Esophagus muscularis mucosa (tissue), 4 donors: ENCODE results near the gene CNOT3.

Source experiments
- EP300 ChIP-seq: sonication (generic); formaldehyde crosslinking; IDR thresholded peaks from one replicate; pipeline ENCODE4 v1.6.1; 2017; ENCODE audit warnings: antibody characterized with exemption
- POLR2AphosphoS5 ChIP-seq, 2 donors: sonication (generic); formaldehyde crosslinking; IDR thresholded peaks; one replicate each; pipeline ENCODE4 v1.6.1; 2017; ENCODE audit warnings: antibody characterized with exemption in 2 of 2
- TF ChIP-seq, protein P1 (sequence below), 3 experiments: fragments of 200-600 bp in 2 of 3; fragments of 450-650 bp in 1 of 3; sonication (generic) in 2 of 3; IDR thresholded peaks; one replicate each; pipeline ENCODE4 v1.5.1; 2017 to 2019; ENCODE audit warnings: antibody characterized with exemption in 3 of 3, mild to moderate bottlenecking in 2 of 3, moderate library complexity in 1 of 3

GRCh38 chr19:54158812-54159351 lies 21.3 kb downstream of the CNOT3 start:
- TF ChIP-seq, protein P1, sequence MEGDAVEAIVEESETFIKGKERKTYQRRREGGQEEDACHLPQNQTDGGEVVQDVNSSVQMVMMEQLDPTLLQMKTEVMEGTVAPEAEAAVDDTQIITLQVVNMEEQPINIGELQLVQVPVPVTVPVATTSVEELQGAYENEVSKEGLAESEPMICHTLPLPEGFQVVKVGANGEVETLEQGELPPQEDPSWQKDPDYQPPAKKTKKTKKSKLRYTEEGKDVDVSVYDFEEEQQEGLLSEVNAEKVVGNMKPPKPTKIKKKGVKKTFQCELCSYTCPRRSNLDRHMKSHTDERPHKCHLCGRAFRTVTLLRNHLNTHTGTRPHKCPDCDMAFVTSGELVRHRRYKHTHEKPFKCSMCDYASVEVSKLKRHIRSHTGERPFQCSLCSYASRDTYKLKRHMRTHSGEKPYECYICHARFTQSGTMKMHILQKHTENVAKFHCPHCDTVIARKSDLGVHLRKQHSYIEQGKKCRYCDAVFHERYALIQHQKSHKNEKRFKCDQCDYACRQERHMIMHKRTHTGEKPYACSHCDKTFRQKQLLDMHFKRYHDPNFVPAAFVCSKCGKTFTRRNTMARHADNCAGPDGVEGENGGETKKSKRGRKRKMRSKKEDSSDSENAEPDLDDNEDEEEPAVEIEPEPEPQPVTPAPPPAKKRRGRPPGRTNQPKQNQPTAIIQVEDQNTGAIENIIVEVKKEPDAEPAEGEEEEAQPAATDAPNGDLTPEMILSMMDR (IDR thresholded peaks at IDR 0.05) = no peak
- TF ChIP-seq POLR2AphosphoS5 (IDR thresholded peaks at IDR 0.05) = no peak
- no peak for TF ChIP-seq EP300
